ENCODE results near the gene ABCC10. TPM values are rescaled to one million over a fixed set of nuclear protein-coding genes. Genes with fewer than 3 reads are reported as not detected.
A peak's percentile ranks its signal among the peaks of the same experiment; 100 is the strongest.
"Not testable (repeated sequence)": the region's sequence is repeated elsewhere in the genome, so short reads cannot be mapped to it uniquely, and the experiment has no call there.

The ABCC10 gene
- total and polyA plus RNA-seq, 7 experiments from 2014 or later = 9.8 to 74.6 (median 58.4) TPM

DNA sequence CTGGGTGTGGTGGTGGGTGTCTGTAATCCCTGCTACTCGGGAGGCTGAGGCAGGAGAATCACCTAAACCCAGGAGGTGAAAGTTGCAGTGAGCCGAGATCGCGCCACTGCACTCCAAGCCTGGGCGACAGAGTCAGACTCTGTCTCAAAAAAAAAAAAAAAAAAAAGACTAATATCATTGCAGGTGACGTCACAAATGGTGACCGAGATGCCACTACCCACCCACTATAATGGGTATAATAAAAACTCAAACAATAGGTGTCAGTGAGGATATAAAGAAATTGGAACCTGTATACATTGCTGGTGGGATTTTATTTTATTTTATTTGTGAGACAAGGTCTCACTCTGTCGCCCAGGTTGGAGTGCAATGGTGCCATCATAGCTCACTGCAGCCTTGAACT lies 12.1 kb upstream of the ABCC10 start:
- H3K27me3 Mint-ChIP-seq = peaks cover 0 to 34% (median 0%) of the 10 kb centered on the region in 5 donors
- POLR2A ChIA-PET; intact Hi-C loops (cut with micrococcal nuclease): not testable (repeated sequence)

DNA sequence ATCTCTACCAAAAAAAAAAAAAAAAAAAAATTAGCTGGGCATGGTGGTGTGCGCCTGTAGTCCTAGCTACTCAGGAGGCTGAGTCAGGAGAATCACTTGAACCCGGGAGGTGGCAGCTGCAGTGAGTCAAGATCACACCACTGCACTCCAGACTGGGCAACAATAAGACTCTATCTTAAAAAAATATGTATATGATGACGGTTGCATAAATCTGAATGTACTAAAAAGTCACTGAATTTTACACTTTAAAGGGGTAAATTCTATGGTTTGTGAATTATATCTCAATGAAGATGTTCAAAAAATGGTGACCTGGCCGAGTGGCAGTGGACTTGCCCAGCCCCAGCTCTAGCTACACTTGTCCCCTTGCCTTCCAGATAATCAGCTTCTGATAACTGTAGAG lies 10.4 kb upstream of the ABCC10 start:
- Histone ChIP-seq H3K27ac (ENCODE audit: low read depth, low read length) (no peak overlapping the region), H3K4me1 (ENCODE audit: control insufficient read depth in 2 of 2, insufficient read depth in 2 of 2, low read length in 2 of 2) (no peaks in the 10 kb centered on the region), H3K4me3 (ENCODE audit: low read length) (no peak overlapping the region), H3K27me3 (ENCODE audit: control insufficient read depth in 2 of 2, insufficient read depth in 2 of 2, low read length in 2 of 2) (no peaks in the 10 kb centered on the region), H3K9me3 (ENCODE audit: control insufficient read depth in 2 of 3, low read length in 3 of 3) (no peaks in the 10 kb centered on the region), H3K36me3 (ENCODE audit: control insufficient read depth in 2 of 3, insufficient read depth in 3 of 3, low read length in 3 of 3) (no peaks in the 10 kb centered on the region)
- DNase-seq (no peak), ATAC-seq (no peak)
- CTCF ChIA-PET = no interaction called here
- intact Hi-C loops (cut with micrococcal nuclease) = no loop called here
- Mint-ChIP-seq H3K4me1 (no peaks in the 10 kb centered on the region), H3K27me3 (peaks cover 0 to 30% (median 0%) of the 10 kb centered on the region in 5 donors), H3K9me3 (peaks cover 0 to 2% (median 0%) of the 10 kb centered on the region in 11 donors), H3K27ac (no peak overlapping the region), H3K36me3 (no peaks in the 10 kb centered on the region), H3K4me3 (no peak overlapping the region)
- POLR2A ChIA-PET = no interaction called here

More for the DNA sequence above, 12.1 kb upstream of the ABCC10 start:
- H3K27ac ChIP-seq (ENCODE audit: low read depth, low read length); H3K4me3 ChIP-seq (ENCODE audit: low read length); H3K36me3 Mint-ChIP-seq; H3K36me3 ChIP-seq (ENCODE audit: control insufficient read depth in 2 of 3, insufficient read depth in 3 of 3, low read length in 3 of 3); H3K9me3 ChIP-seq (ENCODE audit: control insufficient read depth in 2 of 3, low read length in 3 of 3); DNase-seq; H3K4me3 Mint-ChIP-seq; H3K27me3 ChIP-seq (ENCODE audit: control insufficient read depth in 2 of 2, insufficient read depth in 2 of 2, low read length in 2 of 2); H3K4me1 ChIP-seq (ENCODE audit: control insufficient read depth in 2 of 2, insufficient read depth in 2 of 2, low read length in 2 of 2); H3K9me3 Mint-ChIP-seq; H3K27ac Mint-ChIP-seq; CTCF ChIA-PET; ATAC-seq; H3K4me1 Mint-ChIP-seq: not testable (repeated sequence)

DNA sequence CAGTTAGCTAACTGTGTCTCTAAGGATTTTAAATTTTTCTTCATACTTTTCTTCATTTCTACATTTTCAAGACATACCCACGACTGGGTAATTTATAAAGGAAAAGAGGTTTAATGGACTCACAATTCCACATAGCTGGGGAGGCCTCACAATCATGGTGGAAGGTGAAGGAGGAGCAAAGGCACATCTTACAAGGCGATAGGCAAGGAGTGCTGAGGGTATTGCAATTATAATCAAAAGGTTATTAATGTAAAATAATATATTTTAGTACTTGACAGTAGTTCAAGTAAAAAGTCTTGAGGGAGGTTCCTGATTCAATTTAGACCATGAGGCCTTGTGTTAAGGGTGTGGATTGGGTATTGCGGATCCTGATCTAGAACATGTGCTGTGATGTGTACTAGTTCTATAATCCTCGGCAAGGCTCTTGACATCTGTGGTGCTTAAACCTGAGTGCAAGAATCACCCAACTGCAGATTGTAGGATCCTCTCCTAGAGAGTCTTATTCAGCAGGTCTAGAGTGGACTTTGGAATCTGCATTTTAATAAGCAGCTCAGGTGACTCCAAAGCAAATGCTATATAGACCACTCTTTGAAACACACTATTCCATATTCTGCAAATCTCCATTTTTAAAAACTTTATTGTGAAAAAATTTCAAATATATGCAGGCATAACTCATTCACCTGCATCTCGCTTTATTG lies 7.2 kb upstream of the ABCC10 start:
- ChIA-PET CTCF (no interaction called here), POLR2A (interaction anchor here (0.8 to 1.2 kb wide), 2 partner anchors 11 to 30 kb away, joined by 3 to 4 read pairs; no protein-coding TSS in a partner anchor)
- DNase-seq = no peak
- no peak overlapping the region for H3K27ac ChIP-seq (ENCODE audit: low read depth, low read length)
- peaks cover 0 to 1% (median 0%) of the 10 kb centered on the region in 11 donors for H3K9me3 Mint-ChIP-seq
- intact Hi-C loops (cut with micrococcal nuclease) = no loop called here
- no peaks in the 10 kb centered on the region for H3K36me3 Mint-ChIP-seq
- no peak overlapping the region for H3K4me3 Mint-ChIP-seq
- H3K36me3 ChIP-seq (ENCODE audit: control insufficient read depth in 2 of 3, insufficient read depth in 3 of 3, low read length in 3 of 3) = no peaks in the 10 kb centered on the region
- H3K9me3 ChIP-seq (ENCODE audit: control insufficient read depth in 2 of 3, low read length in 3 of 3) = no peaks in the 10 kb centered on the region
- ATAC-seq = no peak
- H3K27me3 Mint-ChIP-seq = peaks cover 0 to 32% (median 0%) of the 10 kb centered on the region in 5 donors
- no peaks in the 10 kb centered on the region for H3K4me1 Mint-ChIP-seq
- H3K4me1 ChIP-seq (ENCODE audit: control insufficient read depth in 2 of 2, insufficient read depth in 2 of 2, low read length in 2 of 2) = no peaks in the 10 kb centered on the region
- H3K27ac Mint-ChIP-seq = no peak overlapping the region
- H3K4me3 ChIP-seq (ENCODE audit: low read length) = no peak overlapping the region
- H3K27me3 ChIP-seq (ENCODE audit: control insufficient read depth in 2 of 2, insufficient read depth in 2 of 2, low read length in 2 of 2) = no peaks in the 10 kb centered on the region

DNA sequence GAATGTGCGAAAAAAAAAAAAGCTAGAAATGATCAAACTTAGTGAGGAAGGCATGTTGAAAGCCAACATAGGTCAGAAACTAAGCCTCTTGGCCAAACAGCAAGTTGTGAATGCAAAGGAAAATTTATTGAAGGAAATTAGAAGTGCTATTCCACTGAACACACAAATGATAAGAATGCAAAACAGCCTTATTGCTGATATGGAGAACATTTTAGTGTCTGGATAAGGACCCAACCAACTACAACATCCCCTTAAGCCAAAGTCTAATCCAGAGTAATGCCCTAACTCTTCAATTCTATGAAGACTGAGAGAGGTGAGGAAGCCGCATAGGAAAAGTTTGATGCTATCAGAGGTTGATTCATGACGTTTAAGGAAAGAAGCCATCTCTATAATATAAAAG lies 5.5 kb upstream of the ABCC10 start:
- Mint-ChIP-seq H3K36me3 (no peaks in the 10 kb centered on the region), H3K9me3 (peaks cover 0 to 1% (median 0%) of the 10 kb centered on the region in 11 donors), H3K4me3 (no peak overlapping the region), H3K27ac (no peak overlapping the region), H3K4me1 (peaks cover 0 to 3% (median 0%) of the 10 kb centered on the region in 7 donors), H3K27me3 (peaks cover 0 to 26% (median 0%) of the 10 kb centered on the region in 5 donors)
- ChIA-PET POLR2A (interaction anchor here (0.6 kb wide), 2 partner anchors 85 to 262 kb away, joined by 3 to 4 read pairs; no protein-coding TSS in a partner anchor), CTCF (interaction anchor here (0.6 kb wide), 1 partner anchor 60 kb away, joined by 3 read pairs; no protein-coding TSS in a partner anchor)
- intact Hi-C loops (cut with micrococcal nuclease) = no loop called here
- ATAC-seq = no peak
- H3K27ac ChIP-seq (ENCODE audit: low read depth, low read length) = no peak overlapping the region
- H3K36me3 ChIP-seq (ENCODE audit: control insufficient read depth in 2 of 3, insufficient read depth in 3 of 3, low read length in 3 of 3) = no peaks in the 10 kb centered on the region
- no peak overlapping the region for H3K4me3 ChIP-seq (ENCODE audit: low read length)
- no peaks in the 10 kb centered on the region for H3K4me1 ChIP-seq (ENCODE audit: control insufficient read depth in 2 of 2, insufficient read depth in 2 of 2, low read length in 2 of 2)
- H3K27me3 ChIP-seq (ENCODE audit: control insufficient read depth in 2 of 2, insufficient read depth in 2 of 2, low read length in 2 of 2) = no peaks in the 10 kb centered on the region
- no peaks in the 10 kb centered on the region for H3K9me3 ChIP-seq (ENCODE audit: control insufficient read depth in 2 of 3, low read length in 3 of 3)
- no peak for DNase-seq

DNA sequence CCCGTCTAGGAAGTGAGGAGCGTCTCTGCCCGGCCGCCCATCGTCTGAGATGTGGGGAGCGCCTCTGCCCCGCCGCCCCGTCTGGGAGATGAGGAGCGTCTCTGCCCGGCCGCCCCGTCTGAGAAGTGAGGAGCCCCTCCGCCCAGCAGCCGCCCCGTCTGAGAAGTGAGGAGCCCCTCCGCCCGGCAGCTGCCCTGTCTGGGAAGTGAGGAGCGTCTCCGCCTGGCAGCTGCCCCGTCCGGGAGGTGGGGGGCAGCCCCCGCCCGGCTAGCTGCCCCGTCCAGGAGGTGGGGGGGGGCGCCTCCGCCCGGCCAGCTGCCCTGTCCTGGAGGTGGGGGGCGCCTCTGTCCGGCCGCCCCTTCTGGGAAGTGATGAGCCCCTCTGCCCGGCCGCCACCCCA lies 2.3 kb upstream of the ABCC10 start:
- H3K27ac Mint-ChIP-seq; DNase-seq; H3K27me3 ChIP-seq (ENCODE audit: control insufficient read depth in 2 of 2, insufficient read depth in 2 of 2, low read length in 2 of 2); H3K9me3 ChIP-seq (ENCODE audit: control insufficient read depth in 2 of 3, low read length in 3 of 3); POLR2A ChIA-PET; ATAC-seq; H3K4me3 Mint-ChIP-seq; H3K27ac ChIP-seq (ENCODE audit: low read depth, low read length); H3K36me3 ChIP-seq (ENCODE audit: control insufficient read depth in 2 of 3, insufficient read depth in 3 of 3, low read length in 3 of 3); H3K4me3 ChIP-seq (ENCODE audit: low read length); CTCF ChIA-PET; H3K9me3 Mint-ChIP-seq; H3K36me3 Mint-ChIP-seq; H3K27me3 Mint-ChIP-seq: not testable (repeated sequence)
- peaks cover 15 to 23% (median 20%) of the 10 kb centered on the region in 7 donors for H3K4me1 Mint-ChIP-seq
- intact Hi-C loops (cut with micrococcal nuclease) = loop anchor here (5.0 kb wide), 5 partner anchors 443 to 1878 kb away; partner anchors contain the start of genes CNPY3 (in 1 of the 2), FOXP4 (in 1 of the 2), MRPS10 (in 1 of the 2) and PPP2R5D (in 1 of the 2)
- peaks cover 11 to 12% of the 10 kb centered on the region in 2 donors for H3K4me1 ChIP-seq (ENCODE audit: control insufficient read depth in 2 of 2, insufficient read depth in 2 of 2, low read length in 2 of 2)

DNA sequence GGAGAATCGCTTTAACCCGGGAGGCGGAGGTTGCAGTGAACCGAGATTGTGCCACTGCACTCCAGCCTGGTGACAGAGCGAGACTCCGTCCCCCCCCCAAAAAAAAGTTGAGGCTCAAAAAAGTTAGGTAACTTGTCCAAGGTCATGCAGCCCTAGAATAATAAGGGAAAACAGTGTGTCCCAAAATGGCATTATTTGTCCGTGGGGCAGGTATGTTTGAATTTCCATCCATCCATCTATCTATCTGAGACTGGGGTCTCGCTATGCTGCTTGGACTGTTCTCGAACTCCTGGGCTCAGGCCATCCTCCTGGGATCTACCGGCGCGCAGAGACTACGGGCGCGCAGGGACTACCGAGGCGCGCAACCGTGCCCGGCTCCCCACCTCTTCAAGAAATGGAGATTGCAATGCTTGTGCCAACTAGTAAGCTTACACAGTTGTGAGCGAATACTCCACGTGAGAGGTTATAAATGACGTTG lies 374 bp upstream of the ABCC10 start:
- ChIA-PET CTCF (interaction anchor here (0.6 kb wide), 2 partner anchors 912 to 1376 kb away, joined by 3 to 4 read pairs; no protein-coding TSS in a partner anchor), POLR2A (interaction anchor here (0.5 to 2.4 kb wide), 14 partner anchors 8 to 1060 kb away, joined by 3 to 14 read pairs (median 3); partner anchors contain the start of genes CNPY3, POLH, POLR1C and PPP2R5D)
- peak overlapping the region; percentile 89 to 98 (median 94) for H3K4me3 Mint-ChIP-seq
- peak overlapping the region; percentile 77 for H3K4me3 ChIP-seq (ENCODE audit: low read length)
- H3K27me3 Mint-ChIP-seq = peaks cover 0 to 3% (median 0%) of the 10 kb centered on the region in 5 donors
- no peak for ATAC-seq
- H3K27ac ChIP-seq (ENCODE audit: low read depth, low read length) = peak overlapping the region; percentile 95
- H3K9me3 ChIP-seq (ENCODE audit: control insufficient read depth in 2 of 3, low read length in 3 of 3) = no peaks in the 10 kb centered on the region
- H3K27ac Mint-ChIP-seq = peak overlapping the region; percentile 93 to 100 (median 98)
- no peaks in the 10 kb centered on the region for H3K27me3 ChIP-seq (ENCODE audit: control insufficient read depth in 2 of 2, insufficient read depth in 2 of 2, low read length in 2 of 2)
- peaks cover 0 to 7% (median under 1%) of the 10 kb centered on the region in 5 donors for H3K36me3 Mint-ChIP-seq
- H3K4me1 Mint-ChIP-seq = peaks cover 15 to 35% (median 24%) of the 10 kb centered on the region in 7 donors
- intact Hi-C loops (cut with micrococcal nuclease) = loop anchor here (1.0 to 5.0 kb wide), 22 partner anchors 28 to 1880 kb away; partner anchors contain the start of genes CNPY3 (in 2 of the 2), DLK2 (in 2 of the 2), GTPBP2 (in 2 of the 2) and SRF (in 2 of the 2)
- peaks cover 0 to 1% (median 0%) of the 10 kb centered on the region in 11 donors for H3K9me3 Mint-ChIP-seq
- peaks cover 0 to 15% (median 0%) of the 10 kb centered on the region in 3 experiments for H3K36me3 ChIP-seq (ENCODE audit: control insufficient read depth in 2 of 3, insufficient read depth in 3 of 3, low read length in 3 of 3)
- H3K4me1 ChIP-seq (ENCODE audit: control insufficient read depth in 2 of 2, insufficient read depth in 2 of 2, low read length in 2 of 2) = peaks cover 11 to 12% of the 10 kb centered on the region in 2 donors
- no peak for DNase-seq
